Esophagus squamous epithelium (tissue), 5 donors: ENCODE results near the gene DEPP1. TPM values are rescaled to one million over a fixed set of nuclear protein-coding genes. Genes with fewer than 3 reads are reported as not detected.

ENCODE experiments used
- DNase-seq: peaks from one replicate; lab custom pipeline; 2025; lab: John Stamatoyannopoulos, UW
- H3K27ac ChIP-seq, 4 donors: fragments of 200-600 bp; sonication (generic); one replicate each; pipeline ENCODE4 v1.5.1; 2016 to 2019; ENCODE audit warnings: mild to moderate bottlenecking in 1 of 4
- H3K27me3 ChIP-seq, 4 donors: fragments of 200-600 bp; sonication (generic); 1 replicate in 3 of 4; 2 replicates in 1 of 4; pipeline versions ENCODE4 v1.5.1 to v1.6.0; 2017 to 2021; ENCODE audit warnings: antibody characterized with exemption in 1 of 4
- H3K36me3 ChIP-seq, 3 donors: fragments of 200-600 bp; sonication (generic); one replicate each; pipeline ENCODE4 v1.5.1; 2016 to 2019
- H3K4me1 ChIP-seq, 3 donors: fragments of 200-600 bp; sonication (generic); one replicate each; pipeline ENCODE4 v1.5.1; 2017 to 2019
- H3K4me3 ChIP-seq, 4 donors: fragments of 200-600 bp; sonication (generic); 1 replicate in 3 of 4; 2 replicates in 1 of 4; pipeline ENCODE4 v1.5.1; 2016 to 2019; ENCODE audit warnings: mild to moderate bottlenecking in 2 of 4, moderate library complexity in 1 of 4
- H3K9me3 ChIP-seq, 3 donors: fragments of 200-600 bp; sonication (generic); one replicate each; pipeline ENCODE4 v1.5.1; 2016 to 2019
- POLR2A ChIP-seq, 4 donors: fragments of 450-650 bp; IDR thresholded peaks; one replicate each; pipeline ENCODE4 v1.6.1; 2017; ENCODE audit warnings: antibody characterized with exemption in 4 of 4, mild to moderate bottlenecking in 4 of 4, moderate library complexity in 3 of 4
- WGBS, 2 donors: methylation state at CpG; one replicate each; pipeline ENCODE4 v1.1.5; 2018; 5-methylcytosine and 5-hydroxymethylcytosine counted together
- intact Hi-C: fragments of 100-400 bp; cut with DNase I; formaldehyde crosslinking; loops from one replicate; pipeline ENCODE4 v1.15.0; 2022
- total RNA-seq, 4 donors: library from RNA; depleted of rRNA; stranded (reverse); fragments of >200 nt; gene quantifications; one replicate each; pipeline ENCODE4 v1.1.0, GENCODE V29; 2016
- TF ChIP-seq, protein P1 (sequence below), 6 experiments: fragments of 450-650 bp in 4 of 6; fragments of 200-600 bp in 2 of 6; sonication (generic) in 2 of 6; IDR thresholded peaks; one replicate each; pipeline ENCODE4 v1.5.1; 2016 to 2019; ENCODE audit warnings: antibody characterized with exemption in 6 of 6, mild to moderate bottlenecking in 4 of 6, moderate library complexity in 4 of 6
- donor health status: DM: yes; HTN: yes; CAD: no.

DEPP1 gene
- total RNA-seq, 4 donors from 2014 or later: 2.5 to 116 (median 27.5) TPM

DNA sequence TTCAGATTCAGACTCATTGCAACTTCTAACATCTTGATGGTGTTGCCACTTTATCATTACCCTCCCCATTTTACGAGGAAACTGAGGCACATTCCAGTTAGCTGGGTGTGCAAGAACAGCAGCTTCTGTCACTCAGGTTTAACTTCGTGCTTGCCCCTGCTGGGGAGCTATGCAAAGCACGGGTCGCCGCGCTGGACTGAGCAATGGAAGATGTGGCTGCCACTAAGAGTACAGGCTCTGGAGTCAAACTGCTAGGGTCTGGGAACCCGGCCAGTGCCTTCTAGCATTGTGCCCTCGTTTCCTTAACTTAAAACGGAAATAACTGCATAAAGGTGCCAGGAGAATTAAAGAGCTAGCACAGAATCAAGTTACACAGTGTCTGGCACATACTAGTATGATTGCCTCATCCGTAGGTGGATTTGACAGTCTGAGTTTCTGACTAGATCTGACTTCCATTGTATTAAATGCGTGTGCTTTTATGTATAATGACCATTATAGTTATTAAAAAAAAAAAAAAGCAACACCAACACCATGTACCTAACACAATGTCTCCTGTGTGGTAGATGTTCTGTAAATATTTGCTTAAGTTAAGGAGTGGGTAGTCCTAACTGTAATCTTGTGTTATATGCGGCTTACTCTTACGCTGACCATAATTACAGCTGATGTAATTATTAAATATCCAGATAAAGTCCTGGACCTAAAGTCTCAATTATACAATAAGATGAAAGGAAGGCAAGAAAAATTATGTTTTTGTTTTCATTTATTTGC is 23.0 kb upstream of the DEPP1 start:
- intact Hi-C loops: no loop called here
- peak overlapping the region; percentile 79 to 98 (median 92) for H3K27ac ChIP-seq
- WGBS, 2 donors: 9% methylated on average over 8 to 12 of the region's 13 CpGs

DNA sequence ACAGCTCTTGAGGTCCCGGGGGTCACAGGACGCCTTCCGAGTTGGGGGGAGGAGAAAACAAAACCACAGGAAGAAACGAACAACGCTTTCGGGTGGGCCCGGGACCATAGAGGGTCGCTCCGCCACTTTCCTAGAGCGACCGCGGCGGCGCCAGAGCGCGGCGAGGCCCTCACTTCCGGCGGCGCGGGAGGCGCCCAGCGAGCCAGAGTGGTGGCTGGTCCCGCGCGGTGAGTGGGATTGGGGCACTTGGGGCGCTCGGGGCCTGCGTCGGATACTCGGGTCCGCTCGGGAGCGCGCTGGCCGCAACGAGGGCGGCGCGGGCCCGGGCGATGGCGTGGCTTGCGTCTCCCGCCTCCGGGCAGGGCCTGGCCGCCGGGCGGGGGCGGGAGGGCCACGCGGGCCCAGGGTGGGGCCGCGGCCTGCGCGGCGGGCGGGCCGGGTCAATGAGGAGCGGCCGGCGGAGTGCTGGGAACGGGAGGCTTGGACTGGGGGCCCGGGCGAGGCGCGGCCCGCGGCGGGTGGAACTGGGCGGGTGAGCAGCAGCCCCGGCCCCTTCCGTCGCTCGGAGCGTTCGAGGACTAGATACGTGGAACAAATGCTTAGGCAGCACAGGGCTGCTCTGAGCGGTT is 22.3 kb upstream of the DEPP1 start, which contains the start of gene ZNF22:
TSS of gene ZNF22 (plus strand) at position 172 of the 629 bp plus-strand sequence. CDS start 2,446 bp downstream, outside the sequence.
- peaks cover 23 to 81% (median 47%) of the 10 kb centered on the region in 3 donors for H3K4me1 ChIP-seq
- no peak for DNase-seq
- 0 to 3% methylated on average over 5 to 14 of the region's 79 CpGs for WGBS, 2 donors

More for the DNA sequence above, 23.0 kb upstream of the DEPP1 start:
- peak in 2 of 4 donors; percentile 10 to 27 for TF ChIP-seq POLR2A (IDR thresholded peaks at IDR 0.05)
- TF ChIP-seq, protein P1, sequence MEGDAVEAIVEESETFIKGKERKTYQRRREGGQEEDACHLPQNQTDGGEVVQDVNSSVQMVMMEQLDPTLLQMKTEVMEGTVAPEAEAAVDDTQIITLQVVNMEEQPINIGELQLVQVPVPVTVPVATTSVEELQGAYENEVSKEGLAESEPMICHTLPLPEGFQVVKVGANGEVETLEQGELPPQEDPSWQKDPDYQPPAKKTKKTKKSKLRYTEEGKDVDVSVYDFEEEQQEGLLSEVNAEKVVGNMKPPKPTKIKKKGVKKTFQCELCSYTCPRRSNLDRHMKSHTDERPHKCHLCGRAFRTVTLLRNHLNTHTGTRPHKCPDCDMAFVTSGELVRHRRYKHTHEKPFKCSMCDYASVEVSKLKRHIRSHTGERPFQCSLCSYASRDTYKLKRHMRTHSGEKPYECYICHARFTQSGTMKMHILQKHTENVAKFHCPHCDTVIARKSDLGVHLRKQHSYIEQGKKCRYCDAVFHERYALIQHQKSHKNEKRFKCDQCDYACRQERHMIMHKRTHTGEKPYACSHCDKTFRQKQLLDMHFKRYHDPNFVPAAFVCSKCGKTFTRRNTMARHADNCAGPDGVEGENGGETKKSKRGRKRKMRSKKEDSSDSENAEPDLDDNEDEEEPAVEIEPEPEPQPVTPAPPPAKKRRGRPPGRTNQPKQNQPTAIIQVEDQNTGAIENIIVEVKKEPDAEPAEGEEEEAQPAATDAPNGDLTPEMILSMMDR (IDR thresholded peaks at IDR 0.05): peak in 3 of 6 experiments; percentile 13 to 29 (median 19)
- H3K36me3 ChIP-seq: peaks cover 0 to 30% (median 0%) of the 10 kb centered on the region in 3 donors
- no peak for DNase-seq
- H3K9me3 ChIP-seq: no peaks in the 10 kb centered on the region
- no peaks in the 10 kb centered on the region for H3K27me3 ChIP-seq
- H3K4me1 ChIP-seq: peaks cover 18 to 74% (median 40%) of the 10 kb centered on the region in 3 donors
- H3K4me3 ChIP-seq: peak overlapping the region; percentile 45 to 81 (median 59)

DNA sequence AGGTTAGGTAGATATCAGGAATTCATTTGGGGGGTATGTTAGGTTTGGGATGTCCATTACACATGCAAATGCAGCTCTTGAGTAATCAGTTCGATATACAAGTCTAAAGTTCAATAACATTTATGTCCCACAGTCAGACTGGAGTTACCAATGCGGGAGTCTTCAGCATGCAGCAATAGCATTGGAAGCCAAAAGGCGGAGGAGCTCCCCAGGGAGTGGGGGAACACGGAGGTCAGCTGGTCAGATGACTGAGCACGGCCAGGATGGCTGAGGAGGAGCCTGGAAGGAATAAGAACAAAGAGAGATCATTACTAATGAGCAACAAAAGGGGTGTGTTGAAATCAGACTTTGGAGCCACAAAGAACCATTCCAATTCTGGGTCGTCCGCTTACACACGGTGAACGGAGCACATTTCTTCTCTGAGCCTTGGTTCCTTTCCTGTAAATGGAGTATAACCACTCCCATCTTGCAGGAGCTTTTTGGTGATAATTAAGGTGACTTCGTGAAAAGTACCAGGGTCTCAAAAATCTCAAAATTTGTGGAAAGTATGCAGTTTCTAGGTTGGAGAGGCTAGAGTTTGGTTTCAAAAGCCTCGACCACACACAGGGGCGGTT is 21.6 kb upstream of the DEPP1 start:
- intact Hi-C loops: no loop called here
- Histone ChIP-seq H3K4me3 (peak overlapping the region; percentile 45 to 81 (median 59)), H3K4me1 (peaks cover 27 to 87% (median 53%) of the 10 kb centered on the region in 3 donors), H3K36me3 (peaks cover 0 to 21% (median 0%) of the 10 kb centered on the region in 3 donors), H3K27ac (peak overlapping the region; percentile 79 to 98 (median 92)), H3K9me3 (no peaks in the 10 kb centered on the region), H3K27me3 (no peaks in the 10 kb centered on the region)
- 47 to 48% methylated on average over 10 to 11 of the region's 12 CpGs for WGBS, 2 donors
- DNase-seq: no peak
- TF ChIP-seq, protein P1 (IDR thresholded peaks at IDR 0.05): no peak
- no peak for TF ChIP-seq POLR2A (IDR thresholded peaks at IDR 0.05)

More for the DNA sequence above, 22.3 kb upstream of the DEPP1 start, which contains the start of gene ZNF22:
- H3K27ac ChIP-seq: peak within 1 kb of the TSS; percentile 79 to 98 (median 92)
- no peaks in the 10 kb centered on the region for H3K27me3 ChIP-seq
- peaks cover 0 to 28% (median 0%) of the 10 kb centered on the region in 3 donors for H3K36me3 ChIP-seq
- no peaks in the 10 kb centered on the region for H3K9me3 ChIP-seq
- intact Hi-C loops: no loop called here
- TF ChIP-seq POLR2A (IDR thresholded peaks at IDR 0.05): peak in 2 of 4 donors; percentile 37 to 70
- TF ChIP-seq, protein P1 (IDR thresholded peaks at IDR 0.05): peak in 1 of 6 experiments; percentile 16
- H3K4me3 ChIP-seq: peak within 1 kb of the TSS; percentile 45 to 81 (median 59)

GRCh38 chr10:44998146-44998631 is 19.6 kb upstream of the DEPP1 start:
- Histone ChIP-seq H3K9me3 (no peaks in the 10 kb centered on the region), H3K27me3 (peaks cover 0 to 4% (median 0%) of the 10 kb centered on the region in 4 donors), H3K36me3 (peaks cover 0 to under 1% (median 0%) of the 10 kb centered on the region in 3 donors), H3K27ac (peak overlapping the region; percentile 25 to 98 (median 88)), H3K4me1 (peaks cover 27 to 96% (median 73%) of the 10 kb centered on the region in 3 donors), H3K4me3 (no peak overlapping the region)
- intact Hi-C loops: no loop called here
- TF ChIP-seq, protein P1 (IDR thresholded peaks at IDR 0.05): no peak
- no peak for TF ChIP-seq POLR2A (IDR thresholded peaks at IDR 0.05)
- WGBS, 2 donors: 66 to 74% methylated on average over 5 to 6 of the region's 6 CpGs
- DNase-seq: no peak
